ENCODE data around the gene C14orf180.

- TF ChIP-seq CTCF (conservative IDR thresholded peaks at IDR 0.05 in 1 of 2, IDR thresholded peaks at IDR 0.05 in 1 of 2; ENCODE audit: low read depth in 1 of 2, low read length in 2 of 2) (no peak), EZH2 (IDR thresholded peaks at IDR 0.05; ENCODE audit: low read length, missing control alignments) (no peak)
Measured at GRCh38 chr14:104587641-104588040, 8.1 kb downstream of the C14orf180 start.
